Measurements from ENCODE around the gene PADI2. TPM values are rescaled to one million over a fixed set of nuclear protein-coding genes. Genes with fewer than 3 reads are reported as not detected.
"Not testable (repeated sequence)": the region's sequence is repeated elsewhere in the genome, so short reads cannot be mapped to it uniquely, and the experiment has no call there.

Gene PADI2
- total RNA-seq, 2 donors from 2014 or later: 2.3 to 3.0 TPM

- Histone ChIP-seq H3K36me3 (replicated peaks in 1 of 2; ENCODE audit: insufficient read depth in 1 of 2, low read depth in 2 of 2) (no peaks in the 10 kb centered on the region), H3K27ac (peak overlapping the region in 1 of 4 donors; percentile 52), H3K4me3 (no peak overlapping the region), H3K4me1 (no peaks in the 10 kb centered on the region), H3K9me3 (no peaks in the 10 kb centered on the region), H3K27me3 (no peaks in the 10 kb centered on the region)
- TF ChIP-seq CTCF (IDR thresholded peaks at IDR 0.05) (no peak), POLR2A (IDR thresholded peaks at IDR 0.05) (no peak)
- DNase-seq (no peak), ATAC-seq (no peak)
- 69 to 79% methylated on average over 7 of the region's 7 CpGs for WGBS, 2 donors
- intact Hi-C loops (cut with DNase I): loop anchor here (10.0 kb wide), 2 partner anchors 49 to 269 kb away; partner anchors contain the start of gene PADI2
Observed at GRCh38 chr1:17065666-17066065, 53.6 kb downstream of the PADI2 start.

GRCh38 chr1:17062751-17063150, 56.5 kb downstream of the PADI2 start:
- intact Hi-C loops (cut with DNase I): loop anchor here (5.0 to 10.0 kb wide), 3 partner anchors 52 to 272 kb away; partner anchors contain the start of gene PADI2
- not testable (repeated sequence) for H3K27me3 ChIP-seq; DNase-seq; H3K4me3 ChIP-seq; H3K27ac ChIP-seq; ATAC-seq; H3K4me1 ChIP-seq; H3K36me3 ChIP-seq (replicated peaks in 1 of 2; ENCODE audit: insufficient read depth in 1 of 2, low read depth in 2 of 2); H3K9me3 ChIP-seq
- WGBS, 2 donors: 81 to 82% methylated on average over 5 to 7 of the region's 7 CpGs

GRCh38 chr1:17061892-17062291, 57.4 kb downstream of the PADI2 start:
- DNase-seq (no peak), ATAC-seq (no peak)
- WGBS, 2 donors: 72 to 75% methylated on average over 2 of the region's 2 CpGs
- Histone ChIP-seq H3K27ac (no peak overlapping the region), H3K4me1 (no peaks in the 10 kb centered on the region), H3K27me3 (no peaks in the 10 kb centered on the region), H3K36me3 (replicated peaks in 1 of 2; ENCODE audit: insufficient read depth in 1 of 2, low read depth in 2 of 2) (no peaks in the 10 kb centered on the region), H3K4me3 (no peak overlapping the region), H3K9me3 (no peaks in the 10 kb centered on the region)
- no peak for TF ChIP-seq CTCF (IDR thresholded peaks at IDR 0.05)
- TF ChIP-seq POLR2A (IDR thresholded peaks at IDR 0.05): no peak
- intact Hi-C loops (cut with DNase I): loop anchor here (5.0 to 10.0 kb wide), 3 partner anchors 53 to 273 kb away; partner anchors contain the start of gene PADI2

- Histone ChIP-seq H3K27ac (no peak overlapping the region), H3K4me3 (no peak overlapping the region), H3K4me1 (no peaks in the 10 kb centered on the region), H3K9me3 (no peaks in the 10 kb centered on the region), H3K27me3 (no peaks in the 10 kb centered on the region), H3K36me3 (replicated peaks in 1 of 2; ENCODE audit: insufficient read depth in 1 of 2, low read depth in 2 of 2) (no peaks in the 10 kb centered on the region)
- intact Hi-C loops (cut with DNase I): loop anchor here (5.0 to 10.0 kb wide), 3 partner anchors 53 to 273 kb away; partner anchors contain the start of gene PADI2
- no peak for ATAC-seq
- TF ChIP-seq POLR2A (IDR thresholded peaks at IDR 0.05) (no peak), CTCF (IDR thresholded peaks at IDR 0.05) (no peak)
- 66 to 70% methylated on average over 3 of the region's 3 CpGs for WGBS, 2 donors
- DNase-seq: no peak
Observed at GRCh38 chr1:17061486-17061885, 57.8 kb downstream of the PADI2 start.

GRCh38 chr1:17060306-17060749, 58.9 kb downstream of the PADI2 start:
- no peak overlapping the region for H3K4me3 ChIP-seq
- no peaks in the 10 kb centered on the region for H3K27me3 ChIP-seq
- 44 to 45% methylated on average over 11 of the region's 11 CpGs for WGBS, 2 donors
- H3K27ac ChIP-seq: peak overlapping the region in 1 of 4 donors; percentile 19
- no peaks in the 10 kb centered on the region for H3K4me1 ChIP-seq
- DNase-seq (no peak), ATAC-seq (no peak)
- no peaks in the 10 kb centered on the region for H3K36me3 ChIP-seq (replicated peaks in 1 of 2; ENCODE audit: insufficient read depth in 1 of 2, low read depth in 2 of 2)
- H3K9me3 ChIP-seq: no peaks in the 10 kb centered on the region
- intact Hi-C loops (cut with DNase I): loop anchor here (5.0 to 10.0 kb wide), 3 partner anchors 54 to 274 kb away; partner anchors contain the start of gene PADI2
- TF ChIP-seq CTCF (IDR thresholded peaks at IDR 0.05): no peak
- TF ChIP-seq POLR2A (IDR thresholded peaks at IDR 0.05): no peak

Data from body of pancreas (tissue), 4 donors.